ENCODE measurements around the gene CDRT15. TPM values are rescaled to one million over a fixed set of nuclear protein-coding genes. Genes with fewer than 3 reads are reported as not detected.
"Not testable (repeated sequence)": the region's sequence is repeated elsewhere in the genome, so short reads cannot be mapped to it uniquely, and the experiment has no call there.

Gene CDRT15
- not detected for total RNA-seq

- H3K4me3 Mint-ChIP-seq, H3K9me3 Mint-ChIP-seq, H3K27ac Mint-ChIP-seq, H3K36me3 Mint-ChIP-seq, DNase-seq, H3K4me1 Mint-ChIP-seq, H3K27me3 Mint-ChIP-seq: not testable (repeated sequence)
These were observed at the start of gene CDRT15 for GRCh38 chr17:14236762-14237161. TSS of gene CDRT15 (minus strand) at chr17:14236862. CDS start at chr17:14236833, 29 bp downstream.

DNA sequence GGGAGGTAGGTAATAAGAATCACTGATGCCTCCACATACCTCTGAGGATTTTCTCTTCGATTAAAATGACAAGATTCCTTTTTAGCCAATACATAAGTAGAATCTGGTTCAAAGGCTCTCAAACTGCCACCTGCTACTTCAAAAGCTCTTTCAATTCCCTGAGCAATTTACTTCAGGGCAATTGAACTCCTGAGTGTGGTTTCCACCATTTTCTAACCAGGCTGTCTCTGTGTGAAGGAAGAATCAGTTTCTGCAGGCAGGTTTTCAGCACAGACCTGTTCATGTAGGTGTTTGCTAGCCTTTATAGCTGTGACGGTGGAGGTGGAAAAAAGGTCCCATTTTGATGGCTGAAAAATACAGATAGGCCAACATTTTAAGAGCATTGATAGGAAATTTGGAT lies 46.1 kb upstream of the CDRT15 start:
- Mint-ChIP-seq H3K9me3 (no peaks in the 10 kb centered on the region), H3K27ac (no peak overlapping the region), H3K4me3 (no peak overlapping the region), H3K4me1 (no peaks in the 10 kb centered on the region), H3K27me3 (peaks cover 14% of the 10 kb centered on the region), H3K36me3 (no peaks in the 10 kb centered on the region)
- no peak for DNase-seq

GRCh38 chr17:14281530-14281929 lies 44.9 kb upstream of the CDRT15 start:
- Mint-ChIP-seq H3K9me3 (no peaks in the 10 kb centered on the region), H3K27me3 (peaks cover 14% of the 10 kb centered on the region), H3K4me3 (no peak overlapping the region), H3K36me3 (no peaks in the 10 kb centered on the region), H3K27ac (no peak overlapping the region), H3K4me1 (no peaks in the 10 kb centered on the region)
- no peak for DNase-seq

GRCh38 chr17:14276535-14277250 lies 40.0 kb upstream of the CDRT15 start:
- no peak overlapping the region for H3K27ac Mint-ChIP-seq
- peaks cover 6% of the 10 kb centered on the region for H3K9me3 Mint-ChIP-seq
- no peak for DNase-seq
- H3K27me3 Mint-ChIP-seq = no peaks in the 10 kb centered on the region
- H3K4me1 Mint-ChIP-seq = no peaks in the 10 kb centered on the region
- H3K4me3 Mint-ChIP-seq = no peak overlapping the region
- no peaks in the 10 kb centered on the region for H3K36me3 Mint-ChIP-seq

DNA sequence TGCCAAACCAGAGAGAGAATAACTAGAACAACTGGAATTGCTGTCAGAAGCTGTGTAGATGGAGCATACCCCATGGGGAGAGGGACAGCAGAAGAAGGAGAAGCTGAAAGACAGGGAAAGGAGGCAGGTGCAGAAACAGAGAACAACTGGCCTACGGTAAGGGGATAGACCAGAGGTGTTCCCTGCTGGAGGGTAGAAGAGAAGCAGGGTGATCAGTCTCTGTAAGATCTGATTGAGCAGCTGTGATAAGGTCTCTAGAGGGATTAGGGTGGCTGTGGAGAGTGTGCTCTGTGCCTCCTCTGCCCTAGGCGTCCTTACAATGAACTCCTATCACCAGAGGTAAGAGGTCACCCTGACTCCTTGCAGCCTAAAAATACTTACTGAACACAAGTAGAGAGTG lies 33.8 kb upstream of the CDRT15 start:
- no peak overlapping the region for H3K4me3 Mint-ChIP-seq
- H3K27me3 Mint-ChIP-seq = no peaks in the 10 kb centered on the region
- peaks cover 4% of the 10 kb centered on the region for H3K9me3 Mint-ChIP-seq
- DNase-seq = no peak
- no peaks in the 10 kb centered on the region for H3K36me3 Mint-ChIP-seq
- H3K4me1 Mint-ChIP-seq = no peaks in the 10 kb centered on the region
- no peak overlapping the region for H3K27ac Mint-ChIP-seq

DNA sequence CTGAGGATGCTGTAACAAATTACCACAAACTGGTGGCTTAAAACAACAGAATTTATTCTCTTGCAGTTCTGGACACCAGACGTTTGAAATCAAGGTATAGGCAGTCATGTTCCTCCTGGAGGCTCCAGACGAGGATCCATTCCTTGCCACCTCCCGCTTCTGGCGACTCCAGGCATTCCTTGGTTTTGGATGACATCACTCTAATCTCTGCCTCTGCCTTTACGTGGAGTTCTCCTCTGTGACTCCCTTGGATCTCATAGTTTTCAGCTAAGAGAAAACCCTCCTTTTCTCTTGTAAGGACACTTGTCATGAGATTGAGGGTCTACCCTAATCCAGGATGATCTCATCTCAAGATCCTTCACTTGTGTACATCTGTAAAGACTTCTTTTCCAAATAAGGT lies 32.8 kb upstream of the CDRT15 start:
- H3K9me3 Mint-ChIP-seq = peaks cover 2% of the 10 kb centered on the region
- no peak overlapping the region for H3K4me3 Mint-ChIP-seq
- no peaks in the 10 kb centered on the region for H3K4me1 Mint-ChIP-seq
- no peaks in the 10 kb centered on the region for H3K27me3 Mint-ChIP-seq
- no peak overlapping the region for H3K27ac Mint-ChIP-seq
- no peaks in the 10 kb centered on the region for H3K36me3 Mint-ChIP-seq
- DNase-seq = no peak

DNA sequence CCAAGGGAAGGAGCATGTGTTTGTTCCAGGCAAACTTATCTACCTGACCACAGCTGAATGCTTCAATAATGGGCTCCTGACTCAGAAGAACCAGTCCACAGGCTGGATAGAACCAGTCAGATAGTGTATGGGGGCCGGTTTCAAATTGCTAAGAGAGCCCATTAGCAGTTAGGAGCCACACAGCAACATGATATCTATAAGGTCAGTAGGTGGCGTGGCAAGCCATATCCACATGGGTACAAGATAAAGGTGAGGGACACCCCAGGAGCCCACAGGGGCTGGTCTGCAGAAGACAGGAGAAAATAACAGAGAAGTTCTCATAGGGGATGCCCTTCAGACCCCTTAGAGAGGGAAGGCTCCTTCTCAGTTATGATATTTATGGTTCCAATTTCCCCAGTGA lies 31.6 kb upstream of the CDRT15 start:
- no peaks in the 10 kb centered on the region for H3K36me3 Mint-ChIP-seq
- no peak for DNase-seq
- no peaks in the 10 kb centered on the region for H3K27me3 Mint-ChIP-seq
- no peak overlapping the region for H3K27ac Mint-ChIP-seq
- H3K4me1 Mint-ChIP-seq = no peaks in the 10 kb centered on the region
- peaks cover 2% of the 10 kb centered on the region for H3K9me3 Mint-ChIP-seq
- H3K4me3 Mint-ChIP-seq = no peak overlapping the region

GRCh38 chr17:14261406-14261805 lies 24.7 kb upstream of the CDRT15 start:
- Mint-ChIP-seq H3K27me3 (no peaks in the 10 kb centered on the region), H3K4me1 (no peaks in the 10 kb centered on the region), H3K9me3 (no peaks in the 10 kb centered on the region), H3K36me3 (no peaks in the 10 kb centered on the region), H3K4me3 (no peak overlapping the region), H3K27ac (no peak overlapping the region)
- DNase-seq = no peak

- no peak for DNase-seq
- H3K27ac Mint-ChIP-seq = no peak overlapping the region
- no peaks in the 10 kb centered on the region for H3K9me3 Mint-ChIP-seq
- H3K36me3 Mint-ChIP-seq = no peaks in the 10 kb centered on the region
- H3K4me1 Mint-ChIP-seq = no peaks in the 10 kb centered on the region
- no peak overlapping the region for H3K4me3 Mint-ChIP-seq
- H3K27me3 Mint-ChIP-seq = no peaks in the 10 kb centered on the region
These were observed 9.0 kb upstream of the CDRT15 start for GRCh38 chr17:14245629-14246028.

- Mint-ChIP-seq H3K27ac (no peak overlapping the region), H3K4me1 (no peaks in the 10 kb centered on the region), H3K4me3 (no peak overlapping the region), H3K9me3 (no peaks in the 10 kb centered on the region), H3K27me3 (no peaks in the 10 kb centered on the region), H3K36me3 (no peaks in the 10 kb centered on the region)
- DNase-seq = no peak
These were observed 8.3 kb upstream of the CDRT15 start for GRCh38 chr17:14245002-14245401.

- not testable (repeated sequence) for H3K4me1 Mint-ChIP-seq, H3K4me3 Mint-ChIP-seq, H3K27ac Mint-ChIP-seq, H3K36me3 Mint-ChIP-seq, DNase-seq, H3K27me3 Mint-ChIP-seq, H3K9me3 Mint-ChIP-seq
These were observed 2.6 kb upstream of the CDRT15 start for GRCh38 chr17:14239271-14239670.

DNA sequence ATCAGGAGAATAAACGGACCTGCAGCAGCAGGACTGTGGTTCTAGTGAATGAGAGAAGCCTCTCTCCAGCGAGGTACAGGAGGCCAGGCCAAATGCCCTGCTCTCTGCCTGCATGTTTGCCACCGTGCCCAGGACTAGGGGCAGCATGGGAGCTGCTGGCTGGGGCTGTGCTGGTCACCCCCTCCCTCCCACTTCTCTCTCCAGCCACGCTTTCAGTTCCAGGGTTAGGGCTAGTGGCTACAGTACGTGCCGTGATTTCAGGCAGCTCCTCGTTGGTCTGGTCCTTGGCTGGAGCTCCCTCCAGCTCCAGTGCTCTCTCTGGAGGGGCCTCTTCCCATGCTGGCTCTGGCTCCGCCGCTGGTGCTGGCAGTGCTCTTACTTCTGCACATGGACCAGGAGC lies 630 bp downstream of the CDRT15 start:
- not testable (repeated sequence) for H3K9me3 Mint-ChIP-seq, H3K4me3 Mint-ChIP-seq, H3K27ac Mint-ChIP-seq, H3K4me1 Mint-ChIP-seq, DNase-seq, H3K36me3 Mint-ChIP-seq, H3K27me3 Mint-ChIP-seq

GRCh38 chr17:14235047-14235446 lies 1.6 kb downstream of the CDRT15 start:
- not testable (repeated sequence) for H3K4me1 Mint-ChIP-seq, H3K36me3 Mint-ChIP-seq, H3K4me3 Mint-ChIP-seq, H3K27ac Mint-ChIP-seq, H3K9me3 Mint-ChIP-seq, DNase-seq, H3K27me3 Mint-ChIP-seq

- not testable (repeated sequence) for H3K36me3 Mint-ChIP-seq, H3K4me1 Mint-ChIP-seq, H3K27ac Mint-ChIP-seq, H3K9me3 Mint-ChIP-seq, H3K27me3 Mint-ChIP-seq, DNase-seq, H3K4me3 Mint-ChIP-seq
These were observed 5.5 kb downstream of the CDRT15 start for GRCh38 chr17:14231187-14231586.

DNA sequence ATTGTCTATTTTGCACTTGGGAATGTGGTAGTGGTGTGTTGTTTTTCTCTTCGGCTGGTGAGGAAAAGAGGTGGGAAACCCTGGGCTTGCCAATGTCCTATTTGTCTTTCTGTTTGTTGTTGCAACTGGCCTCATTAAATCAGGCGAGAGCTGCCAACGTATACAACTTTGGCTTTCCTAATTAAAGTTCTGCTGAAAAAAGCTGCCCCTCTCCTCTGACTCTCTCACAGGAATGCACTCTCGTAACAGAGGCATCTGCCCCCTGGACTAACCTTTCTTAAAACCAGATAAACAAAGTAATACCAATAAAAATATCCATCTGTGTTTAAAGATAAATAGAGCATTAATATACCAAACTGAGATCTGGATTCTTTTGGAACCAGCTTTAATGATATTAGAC lies 7.8 kb downstream of the CDRT15 start:
- peaks cover 5% of the 10 kb centered on the region for H3K36me3 Mint-ChIP-seq
- no peaks in the 10 kb centered on the region for H3K27me3 Mint-ChIP-seq
- DNase-seq = no peak
- H3K9me3 Mint-ChIP-seq = peaks cover 2% of the 10 kb centered on the region
- no peak overlapping the region for H3K4me3 Mint-ChIP-seq
- H3K4me1 Mint-ChIP-seq = no peaks in the 10 kb centered on the region
- no peak overlapping the region for H3K27ac Mint-ChIP-seq

DNA sequence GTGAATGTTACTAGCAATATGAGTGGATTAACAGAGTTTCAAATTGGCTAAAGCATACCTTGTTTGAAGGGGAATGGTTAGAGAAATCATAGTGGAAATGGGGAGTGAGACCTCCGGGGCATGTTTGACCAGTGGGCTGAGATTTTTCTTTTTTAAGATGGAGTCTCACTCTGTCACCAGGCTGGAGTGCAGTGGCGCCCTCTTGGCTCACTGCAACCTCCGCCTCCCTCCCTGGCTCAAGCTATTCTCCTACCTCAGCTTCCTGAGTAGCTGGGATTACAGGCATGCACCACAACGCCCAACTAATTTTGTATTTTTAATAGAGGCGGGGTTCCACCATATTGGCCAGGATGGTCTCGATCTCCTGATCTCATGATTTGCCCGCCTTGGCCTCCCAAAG lies 9.6 kb downstream of the CDRT15 start:
- H3K27me3 Mint-ChIP-seq = no peaks in the 10 kb centered on the region
- H3K4me1 Mint-ChIP-seq = no peaks in the 10 kb centered on the region
- H3K4me3 Mint-ChIP-seq = no peak overlapping the region
- no peak for DNase-seq
- H3K36me3 Mint-ChIP-seq = peaks cover 5% of the 10 kb centered on the region
- no peak overlapping the region for H3K27ac Mint-ChIP-seq
- H3K9me3 Mint-ChIP-seq = peaks cover 2% of the 10 kb centered on the region

Measured in activated naive CD8-positive, alpha-beta T cell treated with anti-CD3 and anti-CD28 coated beads for 36 hours (primary cell).